ENCODE measurements around the gene JTB.

GRCh38 chr1:153933430-153933829 lies 44.0 kb downstream of the JTB start:
- TF ChIP-seq CTCF (IDR thresholded peaks at IDR 0.05) (no peak), POLR2A (IDR thresholded peaks at IDR 0.05) (no peak)
